ENCODE data around the gene AKR7A2. TPM values are rescaled to one million over a fixed set of nuclear protein-coding genes. Genes with fewer than 3 reads are reported as not detected.

The AKR7A2 gene
- total and polyA plus RNA-seq, 3 donors from 2014 or later, result 73.0 to 141 (median 83.3) TPM

- H3K27me3 ChIP-seq, result no peaks in the 10 kb centered on the region
- H3K9me3 ChIP-seq, result no peaks in the 10 kb centered on the region
- TF ChIP-seq CTCF (IDR thresholded peaks at IDR 0.05), result no peak
- no peak for TF ChIP-seq POLR2A (IDR thresholded peaks at IDR 0.05)
- 87 to 88% methylated on average over 7 of the region's 7 CpGs for WGBS, 2 donors
- H3K4me3 ChIP-seq, result no peak overlapping the region
- H3K4me1 ChIP-seq, result peaks cover 23% of the 10 kb centered on the region
- intact Hi-C loops (cut with DNase I; ENCODE audit: low total_unique reads), result no loop called here
- no peaks in the 10 kb centered on the region for H3K36me3 ChIP-seq (ENCODE audit: low read depth, missing control alignments)
- H3K27ac ChIP-seq, result no peak overlapping the region
- DNase-seq, result no peak
Measured at GRCh38 chr1:19310061-19310460, 1.9 kb downstream of the AKR7A2 start.

GRCh38 chr1:19309123-19309813 lies 2.7 kb downstream of the AKR7A2 start:
- Histone ChIP-seq H3K4me3 (no peak overlapping the region), H3K27ac (no peak overlapping the region), H3K4me1 (peaks cover 23% of the 10 kb centered on the region), H3K27me3 (no peaks in the 10 kb centered on the region), H3K9me3 (no peaks in the 10 kb centered on the region), H3K36me3 (ENCODE audit: low read depth, missing control alignments) (no peaks in the 10 kb centered on the region)
- DNase-seq, result no peak
- intact Hi-C loops (cut with DNase I; ENCODE audit: low total_unique reads), result no loop called here
- TF ChIP-seq CTCF (IDR thresholded peaks at IDR 0.05), result no peak
- TF ChIP-seq POLR2A (IDR thresholded peaks at IDR 0.05), result no peak
- WGBS, 2 donors, result 77 to 88% methylated on average over 6 of the region's 6 CpGs

GRCh38 chr1:19308509-19308907 lies 3.4 kb downstream of the AKR7A2 start:
- DNase-seq, result no peak
- peaks cover 17% of the 10 kb centered on the region for H3K4me1 ChIP-seq
- H3K36me3 ChIP-seq (ENCODE audit: low read depth, missing control alignments), result no peaks in the 10 kb centered on the region
- intact Hi-C loops (cut with DNase I; ENCODE audit: low total_unique reads), result no loop called here
- H3K9me3 ChIP-seq, result no peaks in the 10 kb centered on the region
- 92% methylated on average over 3 of the region's 3 CpGs; no CpG with 5 or more reads in 1 of the 2 donors for WGBS, 2 donors
- no peaks in the 10 kb centered on the region for H3K27me3 ChIP-seq
- H3K27ac ChIP-seq, result no peak overlapping the region
- TF ChIP-seq POLR2A (IDR thresholded peaks at IDR 0.05) (no peak), CTCF (IDR thresholded peaks at IDR 0.05) (no peak)
- no peak overlapping the region for H3K4me3 ChIP-seq

GRCh38 chr1:19307794-19308508 lies 4.0 kb downstream of the AKR7A2 start:
- 87 to 93% methylated on average over 6 to 8 of the region's 10 CpGs for WGBS, 2 donors
- no peaks in the 10 kb centered on the region for H3K36me3 ChIP-seq (ENCODE audit: low read depth, missing control alignments)
- TF ChIP-seq CTCF (IDR thresholded peaks at IDR 0.05), result no peak
- TF ChIP-seq POLR2A (IDR thresholded peaks at IDR 0.05), result no peak
- DNase-seq, result no peak
- H3K27ac ChIP-seq, result no peak overlapping the region
- no peaks in the 10 kb centered on the region for H3K27me3 ChIP-seq
- no peaks in the 10 kb centered on the region for H3K9me3 ChIP-seq
- no peak overlapping the region for H3K4me3 ChIP-seq
- peaks cover 12% of the 10 kb centered on the region for H3K4me1 ChIP-seq
- intact Hi-C loops (cut with DNase I; ENCODE audit: low total_unique reads), result no loop called here

All from testis (tissue), 3 donors.